HEK293 (cell line): ENCODE results near the gene MRPL32.

ENCODE experiments used
- EGR2 ChIP-seq: fragments of 450-650 bp; formaldehyde crosslinking; IDR thresholded peaks from 2 replicates; pipeline ENCODE4 v1.5.1; 2016; ENCODE audit warnings: low read depth, missing biosample characterization, missing genetic modification characterization
- HOXC10 ChIP-seq: sonication (generic); formaldehyde crosslinking; IDR thresholded peaks from 2 replicates; pipeline ENCODE4 v1.8.1; 2023; ENCODE audit warnings: mild to moderate bottlenecking, missing genetic modification reagents
- MYNN ChIP-seq: fragments of 450-650 bp; formaldehyde crosslinking; IDR thresholded peaks from 2 replicates; pipeline ENCODE4 v1.5.1; 2016; ENCODE audit warnings: missing biosample characterization, missing genetic modification characterization, borderline replicate concordance
- PRDM1 ChIP-seq: fragments of 450-650 bp; formaldehyde crosslinking; IDR thresholded peaks from 2 replicates; pipeline ENCODE4; 2016; ENCODE audit warnings: missing biosample characterization, missing genetic modification characterization
- SALL2 ChIP-seq: fragments of 450-650 bp; formaldehyde crosslinking; IDR thresholded peaks from 2 replicates; pipeline ENCODE4 v1.5.0; 2017; ENCODE audit warnings: missing biosample characterization, mild to moderate bottlenecking, missing genetic modification characterization, borderline replicate concordance
- SETDB1 ChIP-seq: IDR thresholded peaks from one replicate; pipeline ENCODE4 v1.6.1; 2017; ENCODE audit warnings: mild to moderate bottlenecking, low read length, moderate library complexity, mixed read lengths; ENCODE audit not compliant: insufficient read length
- SP2 ChIP-seq: fragments of 450-650 bp; formaldehyde crosslinking; IDR thresholded peaks from 2 replicates; pipeline ENCODE4 v1.5.1; 2016; ENCODE audit warnings: missing biosample characterization, missing genetic modification characterization
- YY2 ChIP-seq: fragments of 450-650 bp; formaldehyde crosslinking; IDR thresholded peaks from 2 replicates; pipeline ENCODE4 v1.5.1; 2016; ENCODE audit warnings: missing biosample characterization, missing genetic modification characterization
- ZNF174 ChIP-seq: fragments of 450-650 bp; formaldehyde crosslinking; IDR thresholded peaks from 2 replicates; pipeline ENCODE4 v1.5.0; 2017; ENCODE audit warnings: missing biosample characterization, mild to moderate bottlenecking, missing genetic modification characterization
- ZNF292 ChIP-seq: fragments of 450-650 bp; formaldehyde crosslinking; IDR thresholded peaks from 2 replicates; pipeline ENCODE4 v1.5.1; 2016; ENCODE audit warnings: low read depth, missing biosample characterization, missing genetic modification characterization, borderline replicate concordance
- ZNF311 ChIP-seq: fragments of 450-650 bp; formaldehyde crosslinking; IDR thresholded peaks from 2 replicates; pipeline ENCODE4 v1.5.1; 2017; ENCODE audit warnings: missing biosample characterization, missing genetic modification characterization, borderline replicate concordance
- ZNF391 ChIP-seq: fragments of 450-650 bp; formaldehyde crosslinking; IDR thresholded peaks from 2 replicates; pipeline ENCODE4 v1.5.1; 2016; ENCODE audit warnings: low read depth, missing biosample characterization, missing genetic modification characterization, borderline replicate concordance
- ZNF529 ChIP-seq: fragments of 450-650 bp; formaldehyde crosslinking; IDR thresholded peaks from 2 replicates; pipeline ENCODE4 v1.5.1; 2017; ENCODE audit warnings: missing genetic modification characterization, missing biosample characterization; ENCODE audit not compliant: insufficient replicate concordance
- ZNF624 ChIP-seq: fragments of 450-650 bp; formaldehyde crosslinking; IDR thresholded peaks from 2 replicates; pipeline ENCODE4 v1.5.1; 2017; ENCODE audit warnings: missing biosample characterization, missing genetic modification characterization
- ZNF670 ChIP-seq: fragments of 450-650 bp; formaldehyde crosslinking; IDR thresholded peaks from 2 replicates; pipeline ENCODE4 v1.5.1; 2016; ENCODE audit warnings: missing biosample characterization, missing genetic modification characterization, low read depth
- ZNF777 ChIP-seq: fragments of 450-650 bp; formaldehyde crosslinking; IDR thresholded peaks from 2 replicates; pipeline ENCODE4 v1.5.1; 2017; ENCODE audit warnings: missing biosample characterization, missing genetic modification characterization, borderline replicate concordance
- TF ChIP-seq, protein P1 (sequence below): fragments of 450-650 bp; formaldehyde crosslinking; IDR thresholded peaks from 2 replicates; pipeline ENCODE4 v1.5.1; 2016; ENCODE audit warnings: missing biosample characterization, missing genetic modification characterization, low read depth
- TF ChIP-seq, protein P2 (sequence below): fragments of 450-650 bp; formaldehyde crosslinking; IDR thresholded peaks from 2 replicates; pipeline ENCODE4 v1.5.1; 2016; ENCODE audit warnings: missing biosample characterization, missing genetic modification characterization
- TF ChIP-seq, protein P3 (sequence below): fragments of 450-650 bp; formaldehyde crosslinking; IDR thresholded peaks from 2 replicates; pipeline ENCODE4 v1.5.1; 2016; ENCODE audit warnings: missing biosample characterization, missing genetic modification characterization
- TF ChIP-seq, protein P4 (sequence below): fragments of 450-650 bp; formaldehyde crosslinking; IDR thresholded peaks from 2 replicates; pipeline ENCODE4 v1.5.1; 2016; ENCODE audit warnings: missing biosample characterization, missing genetic modification characterization
- TF ChIP-seq, protein P5 (sequence below): fragments of 450-650 bp; formaldehyde crosslinking; IDR thresholded peaks from 2 replicates; pipeline ENCODE4 v1.5.1; 2016; ENCODE audit warnings: missing biosample characterization, missing genetic modification characterization, low read depth
- TF ChIP-seq, protein P6 (sequence below): fragments of 450-650 bp; formaldehyde crosslinking; IDR thresholded peaks from 2 replicates; pipeline ENCODE4 v1.5.1; 2016; ENCODE audit warnings: missing biosample characterization, missing genetic modification characterization
- TF ChIP-seq, protein P7 (sequence below): fragments of 450-650 bp; formaldehyde crosslinking; IDR thresholded peaks from 2 replicates; pipeline ENCODE4 v1.5.1; 2016; ENCODE audit warnings: missing biosample characterization, missing genetic modification characterization
- TF ChIP-seq, protein P8 (sequence below): fragments of 450-650 bp; formaldehyde crosslinking; IDR thresholded peaks from 2 replicates; pipeline ENCODE4 v1.5.1; 2017; ENCODE audit warnings: missing biosample characterization, missing genetic modification characterization

MRPL32 gene

DNA sequence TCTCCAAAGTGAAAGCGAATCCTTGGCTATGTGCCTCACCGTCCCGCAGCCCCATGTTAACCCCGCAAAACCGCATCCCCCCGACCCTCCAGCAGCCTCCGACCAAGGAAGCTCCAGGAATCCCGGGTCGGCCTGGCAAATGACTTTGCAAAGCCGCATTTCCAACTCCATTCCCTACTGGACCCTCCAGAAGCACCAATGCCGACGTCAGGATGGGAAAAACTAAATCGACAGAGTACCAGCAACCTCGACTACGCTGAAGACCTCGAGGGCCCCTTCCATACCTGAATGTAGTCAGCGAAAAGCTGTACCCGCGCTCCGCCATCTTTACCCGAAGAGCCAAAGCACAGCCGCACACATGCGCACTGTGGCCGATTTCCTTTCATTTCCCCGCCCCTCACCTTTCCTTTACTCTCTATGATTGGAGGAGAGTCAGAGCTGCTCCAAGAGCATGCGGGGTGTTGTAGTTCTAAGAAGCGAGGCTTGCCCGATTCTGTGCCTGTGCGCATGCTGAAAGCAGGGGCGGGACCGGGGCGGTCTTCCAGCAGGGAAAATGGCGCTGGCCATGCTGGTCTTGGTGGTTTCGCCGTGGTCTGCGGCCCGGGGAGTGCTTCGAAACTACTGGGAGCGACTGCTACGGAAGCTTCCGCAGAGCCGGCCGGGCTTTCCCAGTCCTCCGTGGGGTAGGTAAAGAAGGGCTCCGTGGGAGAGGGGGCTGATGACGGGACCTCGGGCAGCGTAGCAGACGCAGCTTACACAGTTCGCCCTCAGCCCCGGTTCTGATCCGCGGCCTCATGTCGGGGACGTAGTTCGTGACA lies at the start of gene MRPL32, which contains the start of gene PSMA2 (continued):
- TF ChIP-seq, protein P1, sequence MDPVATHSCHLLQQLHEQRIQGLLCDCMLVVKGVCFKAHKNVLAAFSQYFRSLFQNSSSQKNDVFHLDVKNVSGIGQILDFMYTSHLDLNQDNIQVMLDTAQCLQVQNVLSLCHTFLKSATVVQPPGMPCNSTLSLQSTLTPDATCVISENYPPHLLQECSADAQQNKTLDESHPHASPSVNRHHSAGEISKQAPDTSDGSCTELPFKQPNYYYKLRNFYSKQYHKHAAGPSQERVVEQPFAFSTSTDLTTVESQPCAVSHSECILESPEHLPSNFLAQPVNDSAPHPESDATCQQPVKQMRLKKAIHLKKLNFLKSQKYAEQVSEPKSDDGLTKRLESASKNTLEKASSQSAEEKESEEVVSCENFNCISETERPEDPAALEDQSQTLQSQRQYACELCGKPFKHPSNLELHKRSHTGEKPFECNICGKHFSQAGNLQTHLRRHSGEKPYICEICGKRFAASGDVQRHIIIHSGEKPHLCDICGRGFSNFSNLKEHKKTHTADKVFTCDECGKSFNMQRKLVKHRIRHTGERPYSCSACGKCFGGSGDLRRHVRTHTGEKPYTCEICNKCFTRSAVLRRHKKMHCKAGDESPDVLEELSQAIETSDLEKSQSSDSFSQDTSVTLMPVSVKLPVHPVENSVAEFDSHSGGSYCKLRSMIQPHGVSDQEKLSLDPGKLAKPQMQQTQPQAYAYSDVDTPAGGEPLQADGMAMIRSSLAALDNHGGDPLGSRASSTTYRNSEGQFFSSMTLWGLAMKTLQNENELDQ (tag by site-specific recombination), result no peak
- no peak for TF ChIP-seq ZNF391
- TF ChIP-seq ZNF670 (tag by site-specific recombination), result no peak
- TF ChIP-seq PRDM1 (tag by site-specific recombination), result peak; percentile 91
- TF ChIP-seq, protein P2, sequence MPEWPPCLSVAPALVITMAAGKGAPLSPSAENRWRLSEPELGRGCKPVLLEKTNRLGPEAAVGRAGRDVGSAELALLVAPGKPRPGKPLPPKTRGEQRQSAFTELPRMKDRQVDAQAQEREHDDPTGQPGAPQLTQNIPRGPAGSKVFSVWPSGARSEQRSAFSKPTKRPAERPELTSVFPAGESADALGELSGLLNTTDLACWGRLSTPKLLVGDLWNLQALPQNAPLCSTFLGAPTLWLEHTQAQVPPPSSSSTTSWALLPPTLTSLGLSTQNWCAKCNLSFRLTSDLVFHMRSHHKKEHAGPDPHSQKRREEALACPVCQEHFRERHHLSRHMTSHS (tag by site-specific recombination), result no peak
- no peak for TF ChIP-seq SETDB1
- peak; percentile 22; the same call in 1 of the 2 replicates for TF ChIP-seq EGR2 (tag by site-specific recombination)
- peak; percentile 86 for TF ChIP-seq SP2
- no peak for TF ChIP-seq ZNF624 (tag by site-specific recombination)
- TF ChIP-seq, protein P3, sequence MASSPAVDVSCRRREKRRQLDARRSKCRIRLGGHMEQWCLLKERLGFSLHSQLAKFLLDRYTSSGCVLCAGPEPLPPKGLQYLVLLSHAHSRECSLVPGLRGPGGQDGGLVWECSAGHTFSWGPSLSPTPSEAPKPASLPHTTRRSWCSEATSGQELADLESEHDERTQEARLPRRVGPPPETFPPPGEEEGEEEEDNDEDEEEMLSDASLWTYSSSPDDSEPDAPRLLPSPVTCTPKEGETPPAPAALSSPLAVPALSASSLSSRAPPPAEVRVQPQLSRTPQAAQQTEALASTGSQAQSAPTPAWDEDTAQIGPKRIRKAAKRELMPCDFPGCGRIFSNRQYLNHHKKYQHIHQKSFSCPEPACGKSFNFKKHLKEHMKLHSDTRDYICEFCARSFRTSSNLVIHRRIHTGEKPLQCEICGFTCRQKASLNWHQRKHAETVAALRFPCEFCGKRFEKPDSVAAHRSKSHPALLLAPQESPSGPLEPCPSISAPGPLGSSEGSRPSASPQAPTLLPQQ (tag by site-specific recombination), result peak; percentile 21; the same call in 1 of the 2 replicates
- TF ChIP-seq, protein P4, sequence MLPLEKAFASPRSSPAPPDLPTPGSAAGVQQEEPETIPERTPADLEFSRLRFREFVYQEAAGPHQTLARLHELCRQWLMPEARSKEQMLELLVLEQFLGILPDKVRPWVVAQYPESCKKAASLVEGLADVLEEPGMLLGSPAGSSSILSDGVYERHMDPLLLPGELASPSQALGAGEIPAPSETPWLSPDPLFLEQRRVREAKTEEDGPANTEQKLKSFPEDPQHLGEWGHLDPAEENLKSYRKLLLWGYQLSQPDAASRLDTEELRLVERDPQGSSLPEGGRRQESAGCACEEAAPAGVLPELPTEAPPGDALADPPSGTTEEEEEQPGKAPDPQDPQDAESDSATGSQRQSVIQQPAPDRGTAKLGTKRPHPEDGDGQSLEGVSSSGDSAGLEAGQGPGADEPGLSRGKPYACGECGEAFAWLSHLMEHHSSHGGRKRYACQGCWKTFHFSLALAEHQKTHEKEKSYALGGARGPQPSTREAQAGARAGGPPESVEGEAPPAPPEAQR (tag by site-specific recombination), result no peak
- TF ChIP-seq, protein P5, sequence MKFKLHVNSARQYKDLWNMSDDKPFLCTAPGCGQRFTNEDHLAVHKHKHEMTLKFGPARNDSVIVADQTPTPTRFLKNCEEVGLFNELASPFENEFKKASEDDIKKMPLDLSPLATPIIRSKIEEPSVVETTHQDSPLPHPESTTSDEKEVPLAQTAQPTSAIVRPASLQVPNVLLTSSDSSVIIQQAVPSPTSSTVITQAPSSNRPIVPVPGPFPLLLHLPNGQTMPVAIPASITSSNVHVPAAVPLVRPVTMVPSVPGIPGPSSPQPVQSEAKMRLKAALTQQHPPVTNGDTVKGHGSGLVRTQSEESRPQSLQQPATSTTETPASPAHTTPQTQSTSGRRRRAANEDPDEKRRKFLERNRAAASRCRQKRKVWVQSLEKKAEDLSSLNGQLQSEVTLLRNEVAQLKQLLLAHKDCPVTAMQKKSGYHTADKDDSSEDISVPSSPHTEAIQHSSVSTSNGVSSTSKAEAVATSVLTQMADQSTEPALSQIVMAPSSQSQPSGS, result no peak
- TF ChIP-seq ZNF311 (tag by site-specific recombination), result no peak
- TF ChIP-seq ZNF292 (tag by site-specific recombination), result no peak
- TF ChIP-seq, protein P6, sequence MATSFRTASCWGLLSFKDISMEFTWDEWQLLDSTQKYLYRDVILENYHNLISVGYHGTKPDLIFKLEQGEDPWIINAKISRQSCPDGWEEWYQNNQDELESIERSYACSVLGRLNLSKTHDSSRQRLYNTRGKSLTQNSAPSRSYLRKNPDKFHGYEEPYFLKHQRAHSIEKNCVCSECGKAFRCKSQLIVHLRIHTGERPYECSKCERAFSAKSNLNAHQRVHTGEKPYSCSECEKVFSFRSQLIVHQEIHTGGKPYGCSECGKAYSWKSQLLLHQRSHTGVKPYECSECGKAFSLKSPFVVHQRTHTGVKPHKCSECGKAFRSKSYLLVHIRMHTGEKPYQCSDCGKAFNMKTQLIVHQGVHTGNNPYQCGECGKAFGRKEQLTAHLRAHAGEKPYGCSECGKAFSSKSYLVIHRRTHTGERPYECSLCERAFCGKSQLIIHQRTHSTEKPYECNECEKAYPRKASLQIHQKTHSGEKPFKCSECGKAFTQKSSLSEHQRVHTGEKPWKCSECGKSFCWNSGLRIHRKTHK, result no peak
- no peak for TF ChIP-seq SALL2 (tag by site-specific recombination)
- TF ChIP-seq, protein P7, sequence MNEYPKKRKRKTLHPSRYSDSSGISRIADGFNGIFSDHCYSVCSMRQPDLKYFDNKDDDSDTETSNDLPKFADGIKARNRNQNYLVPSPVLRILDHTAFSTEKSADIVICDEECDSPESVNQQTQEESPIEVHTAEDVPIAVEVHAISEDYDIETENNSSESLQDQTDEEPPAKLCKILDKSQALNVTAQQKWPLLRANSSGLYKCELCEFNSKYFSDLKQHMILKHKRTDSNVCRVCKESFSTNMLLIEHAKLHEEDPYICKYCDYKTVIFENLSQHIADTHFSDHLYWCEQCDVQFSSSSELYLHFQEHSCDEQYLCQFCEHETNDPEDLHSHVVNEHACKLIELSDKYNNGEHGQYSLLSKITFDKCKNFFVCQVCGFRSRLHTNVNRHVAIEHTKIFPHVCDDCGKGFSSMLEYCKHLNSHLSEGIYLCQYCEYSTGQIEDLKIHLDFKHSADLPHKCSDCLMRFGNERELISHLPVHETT, result no peak
- no peak for TF ChIP-seq ZNF529
- TF ChIP-seq ZNF777 (tag by site-specific recombination), result no peak
- TF ChIP-seq YY2, result peak; percentile 84
- no peak for TF ChIP-seq HOXC10 (CRISPR knock-in tag)
- TF ChIP-seq, protein P8, sequence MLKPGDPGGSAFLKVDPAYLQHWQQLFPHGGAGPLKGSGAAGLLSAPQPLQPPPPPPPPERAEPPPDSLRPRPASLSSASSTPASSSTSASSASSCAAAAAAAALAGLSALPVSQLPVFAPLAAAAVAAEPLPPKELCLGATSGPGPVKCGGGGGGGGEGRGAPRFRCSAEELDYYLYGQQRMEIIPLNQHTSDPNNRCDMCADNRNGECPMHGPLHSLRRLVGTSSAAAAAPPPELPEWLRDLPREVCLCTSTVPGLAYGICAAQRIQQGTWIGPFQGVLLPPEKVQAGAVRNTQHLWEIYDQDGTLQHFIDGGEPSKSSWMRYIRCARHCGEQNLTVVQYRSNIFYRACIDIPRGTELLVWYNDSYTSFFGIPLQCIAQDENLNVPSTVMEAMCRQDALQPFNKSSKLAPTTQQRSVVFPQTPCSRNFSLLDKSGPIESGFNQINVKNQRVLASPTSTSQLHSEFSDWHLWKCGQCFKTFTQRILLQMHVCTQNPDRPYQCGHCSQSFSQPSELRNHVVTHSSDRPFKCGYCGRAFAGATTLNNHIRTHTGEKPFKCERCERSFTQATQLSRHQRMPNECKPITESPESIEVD (tag by site-specific recombination), result no peak
- TF ChIP-seq ZNF174, result no peak
- TF ChIP-seq MYNN, result no peak
